GM06990 (cell line): ENCODE data around the gene FASLG.

Source experiments
- DNase-seq: peaks from one replicate; pipeline ENCODE4 v3.0.0-alpha.2; 2011; ENCODE audit not compliant: insufficient read length; ENCODE audit errors: extremely low read depth
- H3K27me3 ChIP-seq: replicated peaks from 2 replicates; pipeline ENCODE4 v1.6.0; 2011; ENCODE audit warnings: low read length; ENCODE audit not compliant: control insufficient read depth, insufficient read depth
- H3K36me3 ChIP-seq: 2 replicates; pipeline ENCODE4 v1.5.1; 2011; ENCODE audit warnings: low read length; ENCODE audit not compliant: control insufficient read depth, insufficient read depth
- H3K4me3 ChIP-seq: replicated peaks from 2 replicates; pipeline ENCODE4 v1.5.1; 2011; ENCODE audit warnings: low read depth, mild to moderate bottlenecking, control low read depth, low read length
- TF ChIP-seq, protein P1 (sequence below): IDR thresholded peaks from 2 replicates; pipeline ENCODE4 v1.5.1; 2011; ENCODE audit warnings: low read length, control low read depth, mild to moderate bottlenecking, inconsistent platforms; ENCODE audit not compliant: insufficient read depth, poor library complexity, severe bottlenecking

FASLG gene

GRCh38 chr1:172697534-172698002 is 38.7 kb downstream of the FASLG start:
- Histone ChIP-seq H3K36me3 (no peaks in the 10 kb centered on the region), H3K4me3 (no peak overlapping the region), H3K27me3 (no peaks in the 10 kb centered on the region)
- TF ChIP-seq, protein P1, sequence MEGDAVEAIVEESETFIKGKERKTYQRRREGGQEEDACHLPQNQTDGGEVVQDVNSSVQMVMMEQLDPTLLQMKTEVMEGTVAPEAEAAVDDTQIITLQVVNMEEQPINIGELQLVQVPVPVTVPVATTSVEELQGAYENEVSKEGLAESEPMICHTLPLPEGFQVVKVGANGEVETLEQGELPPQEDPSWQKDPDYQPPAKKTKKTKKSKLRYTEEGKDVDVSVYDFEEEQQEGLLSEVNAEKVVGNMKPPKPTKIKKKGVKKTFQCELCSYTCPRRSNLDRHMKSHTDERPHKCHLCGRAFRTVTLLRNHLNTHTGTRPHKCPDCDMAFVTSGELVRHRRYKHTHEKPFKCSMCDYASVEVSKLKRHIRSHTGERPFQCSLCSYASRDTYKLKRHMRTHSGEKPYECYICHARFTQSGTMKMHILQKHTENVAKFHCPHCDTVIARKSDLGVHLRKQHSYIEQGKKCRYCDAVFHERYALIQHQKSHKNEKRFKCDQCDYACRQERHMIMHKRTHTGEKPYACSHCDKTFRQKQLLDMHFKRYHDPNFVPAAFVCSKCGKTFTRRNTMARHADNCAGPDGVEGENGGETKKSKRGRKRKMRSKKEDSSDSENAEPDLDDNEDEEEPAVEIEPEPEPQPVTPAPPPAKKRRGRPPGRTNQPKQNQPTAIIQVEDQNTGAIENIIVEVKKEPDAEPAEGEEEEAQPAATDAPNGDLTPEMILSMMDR: no peak
- peak; percentile 50 for DNase-seq

GRCh38 chr1:172698224-172698623 is 39.3 kb downstream of the FASLG start:
- TF ChIP-seq, protein P1: no peak
- Histone ChIP-seq H3K27me3 (no peaks in the 10 kb centered on the region), H3K36me3 (no peaks in the 10 kb centered on the region), H3K4me3 (no peak overlapping the region)
- peak; percentile 32 for DNase-seq

DNA sequence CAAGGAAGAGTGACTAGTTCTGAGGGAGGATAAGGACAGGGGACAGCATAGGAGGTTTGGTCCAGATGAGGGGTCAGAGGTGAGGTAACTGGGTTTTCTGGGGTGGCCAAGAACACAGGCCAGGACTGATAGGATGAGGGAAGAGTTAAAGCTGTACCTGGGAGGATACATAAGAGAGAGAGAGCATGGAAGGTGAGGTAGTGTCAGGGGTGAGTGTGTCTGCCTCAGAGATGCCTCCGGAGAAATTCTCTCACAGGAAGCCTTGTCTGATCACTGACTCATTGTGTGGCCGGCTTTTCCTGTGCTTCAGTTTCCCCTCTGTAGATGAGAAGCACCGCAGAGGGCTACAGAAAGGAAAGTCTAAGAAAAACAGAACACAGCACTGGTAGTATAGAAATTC is 40.2 kb downstream of the FASLG start:
- TF ChIP-seq, protein P1: no peak
- no peaks in the 10 kb centered on the region for H3K27me3 ChIP-seq
- no peak overlapping the region for H3K4me3 ChIP-seq
- peak; percentile 54 for DNase-seq
- H3K36me3 ChIP-seq: no peaks in the 10 kb centered on the region

- no peaks in the 10 kb centered on the region for H3K27me3 ChIP-seq
- H3K4me3 ChIP-seq: no peak overlapping the region
- no peak for DNase-seq
- TF ChIP-seq, protein P1: no peak
- H3K36me3 ChIP-seq: no peaks in the 10 kb centered on the region
Observed at GRCh38 chr1:172699695-172700227, 40.9 kb downstream of the FASLG start.

GRCh38 chr1:172700556-172700955 is 41.7 kb downstream of the FASLG start:
- Histone ChIP-seq H3K27me3 (no peaks in the 10 kb centered on the region), H3K36me3 (no peaks in the 10 kb centered on the region), H3K4me3 (no peak overlapping the region)
- no peak for DNase-seq
- TF ChIP-seq, protein P1: no peak

GRCh38 chr1:172704001-172704400 is 45.1 kb downstream of the FASLG start:
- no peak for DNase-seq
- H3K4me3 ChIP-seq: no peak overlapping the region
- H3K36me3 ChIP-seq: no peaks in the 10 kb centered on the region
- TF ChIP-seq, protein P1: no peak
- no peaks in the 10 kb centered on the region for H3K27me3 ChIP-seq
